ENCODE results near the gene GRAMD1A.
A peak's percentile ranks its signal among the peaks of the same experiment; 100 is the strongest.
"Not testable (repeated sequence)": the region's sequence is repeated elsewhere in the genome, so short reads cannot be mapped to it uniquely, and the experiment has no call there.

The GRAMD1A gene

DNA sequence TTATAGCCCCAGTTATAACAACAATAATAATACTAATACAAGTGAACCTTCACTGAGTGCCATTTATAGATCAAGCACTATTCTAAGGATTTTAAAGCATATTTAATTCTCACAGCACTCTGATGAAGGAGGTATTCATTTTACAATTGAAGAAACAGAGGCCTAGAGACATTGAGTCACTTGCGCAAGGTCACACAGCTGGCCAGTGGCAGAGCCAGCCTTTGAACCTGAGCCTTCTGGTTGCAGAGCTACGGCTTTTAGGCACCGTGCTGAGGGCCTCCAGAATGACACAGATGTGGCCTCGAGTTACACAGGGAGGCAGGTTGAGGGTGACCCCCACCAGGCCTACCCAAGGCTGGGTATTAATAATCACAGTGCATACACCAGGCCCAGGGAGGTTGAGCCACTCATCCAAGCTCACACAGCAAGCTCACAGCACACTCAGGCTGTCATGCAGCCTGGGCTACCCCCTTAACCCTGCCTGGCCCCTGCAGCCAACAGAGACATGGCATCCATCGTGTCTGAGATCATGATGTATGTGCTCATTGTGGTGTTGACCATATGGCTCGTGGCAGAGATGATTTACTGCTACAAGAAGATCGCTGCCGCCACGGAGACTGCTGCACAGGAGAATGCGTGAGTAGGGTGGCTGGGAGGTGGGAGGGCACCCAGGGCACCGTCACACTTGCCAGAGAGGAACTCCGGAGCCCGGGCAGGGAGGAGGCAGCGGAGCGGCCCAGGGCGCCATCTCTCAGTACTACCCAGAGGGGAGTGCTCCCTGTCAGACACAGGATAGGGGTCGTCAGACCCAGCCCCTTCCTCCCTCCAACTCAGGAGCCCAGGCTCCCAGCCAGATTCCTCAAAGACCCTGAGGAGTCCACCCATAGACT lies 38.7 kb downstream of the GRAMD1A start:
- DNase-seq: no peak

DNA sequence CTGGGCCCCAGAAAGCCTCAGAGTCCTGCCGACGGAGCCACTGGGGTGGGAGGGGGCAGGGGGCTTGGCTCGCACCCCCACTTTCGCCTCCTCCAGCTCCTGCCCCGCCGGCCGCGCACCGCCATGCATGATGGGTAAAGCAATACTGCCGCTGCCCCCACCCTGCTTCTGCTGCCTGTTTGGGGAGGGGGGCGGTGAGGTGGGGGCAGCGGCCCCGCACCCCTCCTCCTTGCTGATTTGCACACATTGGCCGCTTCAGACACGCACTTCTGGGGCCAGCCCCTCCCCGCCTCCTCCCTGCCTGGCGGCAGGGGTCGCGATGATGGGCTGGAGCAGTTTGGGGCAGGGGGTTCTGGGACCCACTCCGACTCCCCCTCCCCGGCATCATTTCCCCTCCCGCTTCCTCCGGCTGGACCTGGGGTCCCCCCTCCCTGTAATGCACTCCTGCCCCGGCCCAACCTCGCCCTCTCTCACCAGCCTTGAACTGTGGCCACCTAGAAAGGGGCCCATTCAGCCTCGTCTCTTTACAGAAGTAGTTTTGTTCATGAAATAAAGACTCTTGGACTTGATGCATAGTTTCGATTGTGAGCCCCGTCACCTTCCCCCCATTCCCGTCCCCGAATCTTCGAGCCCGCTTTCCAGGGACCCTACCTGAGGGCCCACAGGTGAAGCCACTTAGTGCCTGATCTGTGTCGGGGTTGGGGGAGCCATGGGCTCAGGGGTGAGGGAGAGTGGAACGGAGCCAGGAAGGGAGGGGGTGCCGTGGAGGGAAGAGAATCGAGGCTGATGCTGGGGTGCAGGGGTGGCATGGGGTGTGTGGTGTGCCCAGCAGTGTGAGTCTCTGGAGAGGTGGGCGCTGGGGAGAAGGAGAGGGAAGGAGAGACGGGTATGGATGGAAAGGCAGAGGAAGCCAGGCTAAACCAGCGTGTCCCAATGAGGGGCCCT lies 40.0 kb downstream of the GRAMD1A start:
- DNase-seq: no peak

DNA sequence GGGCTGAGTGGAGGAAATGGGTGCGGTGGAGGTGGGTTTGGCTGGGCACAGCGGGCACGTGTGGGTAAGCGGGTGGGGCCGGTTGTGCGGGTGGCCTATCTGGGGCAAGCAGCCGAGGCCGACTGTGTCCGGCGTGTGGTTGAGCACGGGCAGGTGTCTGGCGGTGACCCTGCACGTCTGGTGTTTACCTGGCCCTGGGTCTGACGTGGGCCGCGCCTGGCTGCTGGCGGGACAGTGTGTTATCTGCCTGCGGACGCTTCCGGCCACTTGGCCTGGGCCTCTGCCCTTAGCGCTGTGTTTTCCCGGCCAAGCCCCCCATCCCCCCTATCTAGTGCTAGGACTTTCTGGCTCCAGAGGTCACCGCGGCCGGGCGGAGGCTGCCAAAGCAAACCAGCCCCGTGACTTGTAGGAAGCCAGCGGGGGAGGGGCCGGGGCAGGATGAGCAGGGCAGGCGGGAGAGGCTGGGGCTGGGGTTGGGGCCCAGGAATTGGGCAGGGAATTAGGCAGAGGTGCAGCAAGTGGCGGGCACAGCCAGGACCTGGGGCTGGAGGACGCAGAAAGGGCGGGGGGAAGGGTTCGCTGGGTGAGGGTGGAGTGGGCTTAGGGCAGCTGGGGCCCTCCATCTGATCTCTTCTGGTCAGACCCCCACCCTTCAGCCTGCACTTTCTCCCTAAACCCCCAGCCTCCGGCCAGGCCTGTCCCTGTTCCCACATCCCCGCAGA lies 40.9 kb downstream of the GRAMD1A start:
- peak; percentile 26 for DNase-seq

GRCh38 chr19:35041548-35042055 lies 41.5 kb downstream of the GRAMD1A start, which contains the start of gene HPN:
Gene HPN, plus strand, starts transcription at chr19:35041721. Its CDS starts 786 bp downstream, at chr19:35042507.
- no peak for DNase-seq

DNA sequence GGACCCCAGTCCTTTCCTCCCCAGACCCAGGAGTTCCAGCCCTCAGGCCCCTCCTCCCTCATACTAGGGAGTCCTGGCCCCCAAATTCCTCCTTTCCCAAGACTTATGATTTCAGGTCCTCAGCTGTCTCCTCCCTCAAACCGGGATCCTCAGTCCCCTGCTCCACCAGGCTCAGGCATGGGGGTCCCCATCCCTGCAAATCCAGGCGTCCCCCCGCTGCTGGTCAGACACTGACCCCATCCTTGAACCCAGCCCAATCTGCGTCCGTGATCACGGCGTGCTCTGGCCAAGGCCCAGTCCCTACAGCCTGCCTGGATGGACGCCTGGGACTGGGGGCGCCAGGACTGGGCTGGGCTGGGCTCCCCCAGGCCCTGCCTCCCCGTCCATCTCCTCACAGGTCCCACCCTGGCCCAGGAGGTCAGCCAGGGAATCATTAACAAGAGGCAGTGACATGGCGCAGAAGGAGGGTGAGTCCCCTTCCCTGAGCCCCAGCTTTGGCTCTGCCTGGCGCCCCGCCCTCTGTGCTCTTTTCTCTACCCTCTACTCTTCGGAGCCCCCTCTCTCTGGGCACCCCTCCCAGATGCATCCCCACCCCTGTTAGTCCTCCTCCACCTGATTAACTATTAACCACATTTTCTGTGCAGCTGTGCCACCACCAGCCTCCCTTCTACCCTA lies 42.1 kb downstream of the GRAMD1A start:
- no peak for DNase-seq

DNA sequence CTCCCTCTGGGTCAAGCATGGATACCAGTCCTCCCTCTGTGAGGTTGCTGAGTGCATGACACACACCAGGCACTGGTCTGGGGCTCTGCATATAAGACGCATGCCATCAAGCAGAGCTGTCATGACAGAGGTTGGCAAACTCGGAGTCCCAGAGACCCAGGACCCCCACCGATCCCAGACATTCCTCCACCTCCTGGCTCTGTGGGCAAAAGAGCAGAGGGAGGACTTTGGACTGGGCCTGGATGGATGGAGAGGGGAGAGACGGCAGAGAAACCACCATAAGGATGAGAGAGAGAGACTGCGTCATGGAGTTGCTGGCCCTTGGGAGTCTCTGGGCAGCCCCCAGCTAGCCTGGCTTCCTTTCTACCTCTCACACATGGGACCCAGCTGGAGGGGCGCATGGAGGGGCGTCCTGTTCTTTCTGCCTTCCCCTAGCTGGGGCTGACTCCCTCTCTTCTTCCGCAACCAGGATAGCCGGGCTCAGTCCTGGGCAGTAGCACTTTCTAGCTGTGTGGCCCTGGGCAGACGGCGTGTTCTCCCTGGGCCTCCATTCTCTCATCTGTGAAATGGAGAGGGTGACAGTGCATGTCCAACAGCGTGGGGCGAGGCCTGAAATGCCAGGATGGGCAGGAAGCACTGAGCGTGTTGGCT lies 43.0 kb downstream of the GRAMD1A start:
- DNase-seq: no peak

DNA sequence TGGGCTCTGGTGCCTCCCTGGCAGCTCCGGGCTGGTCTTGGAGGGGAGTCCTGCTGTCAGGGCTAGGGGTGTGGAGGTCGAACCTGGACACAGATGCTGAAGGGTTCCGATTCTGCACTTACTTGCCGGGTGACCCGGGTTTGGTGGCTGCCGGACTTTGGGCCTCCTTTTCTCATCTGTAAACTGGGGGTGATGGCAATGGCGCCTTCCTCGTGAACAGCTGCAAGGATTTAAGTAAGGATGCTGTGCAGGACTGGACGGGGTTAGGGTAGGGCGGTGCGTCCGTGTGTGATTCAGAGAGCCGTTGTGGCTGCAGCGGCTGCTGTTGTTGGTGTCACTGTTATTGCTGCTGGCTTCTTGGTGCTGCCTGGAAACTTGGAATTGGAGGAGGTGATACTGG lies 43.8 kb downstream of the GRAMD1A start:
- no peak for DNase-seq

DNA sequence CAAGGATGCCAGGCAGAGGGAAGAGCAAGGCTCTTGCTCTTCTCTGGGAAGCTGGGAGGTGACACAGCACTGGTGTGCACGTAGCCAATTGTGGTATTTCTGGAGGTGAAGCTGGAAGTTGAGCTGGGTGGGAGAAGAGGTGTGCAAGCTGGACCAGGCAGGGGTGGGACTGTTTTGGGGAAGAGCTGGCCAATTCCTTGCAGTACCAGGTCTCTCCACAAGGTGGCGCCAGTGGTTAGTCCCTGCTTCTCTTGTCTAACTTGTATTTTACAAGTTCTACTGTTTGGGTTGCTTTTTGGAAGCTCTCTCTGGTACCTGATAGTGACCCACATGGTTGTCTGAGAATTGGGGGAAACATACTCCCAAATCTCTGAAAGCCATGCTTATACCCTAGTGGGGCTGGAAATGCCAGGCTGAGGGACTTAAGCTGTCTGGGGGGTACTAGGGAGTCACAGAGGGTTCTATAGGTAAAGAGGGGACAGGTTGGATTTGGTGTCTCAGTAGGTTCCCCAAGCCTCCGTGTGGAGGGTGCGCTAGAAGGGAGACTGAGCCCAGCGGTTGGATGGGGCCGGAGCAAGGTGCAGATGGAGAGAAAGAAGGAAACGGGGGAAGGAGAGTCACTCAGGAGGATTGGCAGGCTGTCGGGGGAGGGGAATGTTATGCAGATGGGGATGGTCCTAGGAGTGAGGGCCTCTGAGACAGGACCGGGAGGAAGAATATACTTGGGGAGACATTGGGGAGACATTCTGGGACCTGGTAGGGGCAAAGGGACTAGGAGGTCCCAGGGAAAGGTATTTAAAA lies 44.4 kb downstream of the GRAMD1A start:
- peak; percentile 57 for DNase-seq

DNA sequence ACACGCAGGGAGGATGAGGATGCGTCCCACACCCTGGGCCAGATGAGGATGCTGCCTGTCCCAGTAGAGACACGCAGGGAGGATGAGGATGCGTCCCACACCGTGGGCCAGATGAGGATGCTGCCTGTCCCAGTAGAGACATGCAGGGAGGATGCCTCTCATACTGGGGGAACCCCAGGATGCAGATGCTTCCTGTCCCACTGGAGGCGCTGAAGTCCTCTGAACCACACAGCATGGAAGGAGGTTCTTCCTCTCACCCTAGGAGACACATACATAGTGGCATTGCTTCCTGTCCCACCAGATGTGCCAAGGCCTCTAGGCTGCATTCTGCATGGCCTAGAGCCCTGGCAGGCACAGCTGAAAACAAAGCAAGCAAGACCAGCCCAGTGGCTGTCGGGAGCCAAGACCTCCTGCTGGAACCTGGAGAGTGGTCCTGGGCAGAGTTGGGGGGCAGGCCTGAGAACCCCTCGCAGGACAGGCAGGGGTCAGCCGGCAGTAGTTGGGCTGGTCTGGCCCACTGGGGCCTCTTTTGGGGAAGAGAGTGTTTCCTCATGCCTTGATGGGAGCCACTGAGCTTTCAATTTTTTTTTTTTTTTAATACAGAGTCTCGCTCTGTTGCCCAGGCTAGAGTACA lies 45.7 kb downstream of the GRAMD1A start:
- peak; percentile 34 for DNase-seq

- DNase-seq: no peak
Observed at GRCh38 chr19:35046461-35046860, 46.3 kb downstream of the GRAMD1A start.

- no peak for DNase-seq
Observed at GRCh38 chr19:35048911-35049411, 48.8 kb downstream of the GRAMD1A start.

- no peak for DNase-seq
Observed at GRCh38 chr19:35049456-35049855, 49.3 kb downstream of the GRAMD1A start.

DNA sequence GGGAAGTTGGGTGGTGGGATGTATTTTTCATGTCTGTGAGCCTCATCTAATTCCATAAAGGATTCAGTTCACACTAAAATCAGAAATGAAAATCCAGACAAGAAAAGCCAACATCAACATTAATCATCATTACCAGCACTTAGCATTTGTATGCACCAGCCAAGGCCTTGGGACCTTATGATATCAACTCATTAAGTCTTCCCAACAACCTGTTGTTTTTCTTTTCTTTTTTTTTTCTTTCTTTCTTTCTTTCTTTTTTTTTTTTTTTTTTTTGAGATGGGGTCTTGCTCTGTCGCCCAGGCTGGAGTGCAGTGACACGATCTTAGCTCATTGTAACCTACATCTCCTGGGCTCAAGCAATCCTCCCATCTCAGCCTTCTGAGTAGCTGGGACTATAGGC lies 50.5 kb downstream of the GRAMD1A start:
- not testable (repeated sequence) for DNase-seq

GRCh38 chr19:35051268-35051667 lies 51.1 kb downstream of the GRAMD1A start:
- DNase-seq: not testable (repeated sequence)

DNA sequence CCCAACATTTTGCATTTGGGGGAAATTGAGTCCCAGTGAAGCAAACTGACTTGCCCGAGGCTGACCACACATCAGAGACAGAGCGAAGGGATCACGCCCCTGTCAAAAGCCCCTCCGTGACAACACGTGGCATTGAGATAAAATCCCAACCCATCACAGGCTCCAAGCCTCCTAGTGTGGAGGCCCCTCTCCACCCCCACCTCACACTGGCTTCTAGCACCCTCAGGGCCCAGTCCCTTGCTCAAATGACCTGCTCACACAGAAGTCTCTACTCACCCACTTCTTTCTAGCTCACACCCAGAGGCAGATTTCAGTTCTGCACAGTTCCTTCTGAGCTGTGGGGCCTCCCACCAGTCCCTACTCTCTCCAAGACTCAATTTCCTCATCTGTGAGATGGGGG lies 51.7 kb downstream of the GRAMD1A start:
- DNase-seq: no peak

DNA sequence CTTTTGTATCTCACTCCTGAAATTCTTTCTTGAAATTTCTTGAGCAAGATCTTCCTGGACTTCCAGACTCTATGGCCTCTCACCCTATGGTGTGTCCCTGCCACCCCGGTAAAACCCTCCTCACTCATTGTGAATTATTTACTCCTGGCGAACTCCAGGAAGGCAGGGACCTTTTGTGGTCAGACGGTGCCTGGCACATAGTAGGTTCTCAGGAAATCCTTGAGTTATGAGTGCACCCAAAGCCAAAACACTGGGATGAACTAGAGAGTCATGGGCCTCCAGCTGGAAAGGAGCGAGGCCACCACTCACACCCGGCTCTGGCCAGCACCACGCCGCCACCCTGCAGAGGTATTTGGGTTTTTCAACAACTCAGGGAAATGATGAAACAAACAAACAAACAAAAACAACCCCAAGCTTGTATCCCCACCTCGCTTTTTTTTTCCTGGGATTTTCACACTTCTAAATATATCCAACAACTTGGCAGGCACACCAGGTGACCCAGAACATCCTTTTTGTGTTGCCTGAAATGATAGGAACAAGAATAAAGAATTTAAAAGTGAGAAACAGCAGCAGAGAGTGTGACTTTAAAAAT lies 52.6 kb downstream of the GRAMD1A start:
- no peak for DNase-seq

- DNase-seq: no peak
Observed at GRCh38 chr19:35053667-35054293, 53.7 kb downstream of the GRAMD1A start.

DNA sequence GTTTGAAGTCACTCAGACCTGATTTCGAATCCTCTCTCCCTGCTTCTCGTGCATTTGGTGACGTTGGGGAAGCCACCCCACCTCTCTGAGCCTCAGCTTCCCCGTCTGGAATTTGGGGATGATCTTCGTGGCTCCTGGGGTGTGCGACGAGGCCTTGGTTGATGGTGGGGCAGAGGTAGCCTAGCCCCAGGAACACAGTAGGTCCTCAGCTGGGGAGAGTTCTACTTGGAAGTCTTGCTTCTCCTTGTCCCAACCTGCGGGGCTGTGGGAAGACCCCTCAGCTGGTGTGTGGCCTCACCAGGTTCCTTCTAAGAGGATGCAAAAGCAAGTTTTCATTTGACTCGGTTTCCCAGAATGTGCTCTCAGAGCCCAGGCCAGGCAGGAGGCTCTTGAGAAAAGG lies 54.5 kb downstream of the GRAMD1A start:
- no peak for DNase-seq

DNA sequence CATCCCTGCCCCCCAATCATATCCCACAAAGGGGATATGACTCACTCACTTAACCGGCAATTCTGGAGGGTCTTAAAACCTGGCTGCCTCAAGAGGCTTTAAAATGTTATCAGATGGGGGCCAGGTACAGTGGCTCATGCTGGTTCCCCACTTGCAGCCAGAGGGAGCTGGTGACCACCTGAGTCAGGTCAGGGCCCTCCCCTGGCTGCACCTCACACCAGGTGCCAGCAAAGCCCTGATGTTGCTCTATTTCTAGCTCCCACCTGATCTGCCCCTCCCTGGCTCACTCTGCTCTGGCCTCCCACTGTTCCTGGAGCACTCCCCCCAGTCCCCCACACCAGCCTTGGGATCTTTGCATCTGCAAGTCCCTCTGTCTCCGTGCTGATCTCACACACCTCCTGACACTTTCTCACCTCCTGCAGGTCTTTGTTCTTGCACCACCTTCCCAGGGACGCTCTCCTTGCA lies 55.6 kb downstream of the GRAMD1A start:
- no peak for DNase-seq
